ENCODE data around the gene TMEM259. TPM values are rescaled to one million over a fixed set of nuclear protein-coding genes. Genes with fewer than 3 reads are reported as not detected.

Gene TMEM259
- total and polyA plus RNA-seq, 9 of the 15 experiments (the other 6 are each of a cell fraction or from before 2014, with no cell fraction given) = 0.52 to 231 (median 63.6) TPM

GRCh38 chr19:1054102-1055027 is 33.4 kb upstream of the TMEM259 start:
- intact Hi-C loops (cut with micrococcal nuclease) = no loop called here
- no peak; the same call in 2 of the 3 replicates for ATAC-seq
- no peak overlapping the region for H3K4me2 ChIP-seq (ENCODE audit: insufficient read depth, low read length)
- no peak for FAIRE-seq
- peak overlapping the region in 1 of 2 experiments; percentile 41; a peak in 2 of 4 replicates for H3K9ac ChIP-seq (ENCODE audit: insufficient read depth in 1 of 2, low read depth in 2 of 2, low read length in 2 of 2)
- 90% methylated on average over 24 of the region's 28 CpGs for WGBS (ENCODE audit: insufficient coverage, low coverage, missing lambda C conversion rate)
- H2AFZ ChIP-seq (ENCODE audit: low read depth, low read length) = no peak overlapping the region
- peaks cover 0 to 45% of the 10 kb centered on the region in 2 experiments; a peak in 3 of 5 replicates for H3K4me1 ChIP-seq (replicated peaks in 1 of 2; ENCODE audit: control insufficient read depth in 2 of 2, insufficient read depth in 2 of 2, low read length in 2 of 2)
- peaks cover 80% of the 10 kb centered on the region for H3K36me3 ChIP-seq (ENCODE audit: control insufficient read depth, insufficient read depth, low read length)
- no peaks in the 10 kb centered on the region for H3K9me3 ChIP-seq (replicated peaks; ENCODE audit: control insufficient read depth, insufficient read depth, low read depth, low read length)
- POLR2A ChIA-PET = interaction anchor here (0.6 to 1.1 kb wide), 5 partner anchors 8 to 59 kb away, joined by 3 to 4 read pairs (median 4); no protein-coding TSS in a partner anchor
- no peaks in the 10 kb centered on the region for H3K9me1 ChIP-seq (ENCODE audit: control insufficient read depth, insufficient read depth, low read length)
- no peak for DNase-seq (ENCODE audit: extremely low read depth in 1 of 4, low spot score in 3 of 4)
- no peaks in the 10 kb centered on the region for H3K27me3 ChIP-seq (ENCODE audit: control insufficient read depth in 2 of 2, insufficient read depth in 2 of 2, low read length in 2 of 2)
- H3K79me2 ChIP-seq (ENCODE audit: control insufficient read depth, insufficient read depth, low read length) = no peaks in the 10 kb centered on the region
- H3K27ac ChIP-seq (ENCODE audit: extremely low read depth, low read depth, low read length) = no peak overlapping the region
- 0 out of 2 replicates have a peak, but pooled peaks cover 4% of the 10 kb centered on the region for H4K20me1 ChIP-seq (replicated peaks; ENCODE audit: control insufficient read depth, insufficient read depth, low read length)
- no peak overlapping the region for H3K4me3 ChIP-seq
- CTCF ChIA-PET (ENCODE audit: low intra/inter-chr PET ratio) = no interaction called here
- in situ Hi-C loops (cut with MboI) = no loop called here
- BruUV-seq (replicated peaks) = no TSS peak
- TF ChIP-seq HDAC8 (tag; IDR thresholded peaks at IDR 0.05) (no peak), DNMT1 (IDR thresholded peaks at IDR 0.05) (no peak), KDM5B (IDR thresholded peaks at IDR 0.05; ENCODE audit: insufficient replicate concordance, low read depth, low read length) (no peak), ZNF778 (CRISPR knock-in tag; IDR thresholded peaks at IDR 0.05) (no peak), ZZZ3 (IDR thresholded peaks at IDR 0.05) (no peak), ZNF398 (CRISPR knock-in tag; IDR thresholded peaks at IDR 0.05) (no peak), MAFK (IDR thresholded peaks at IDR 0.05; ENCODE audit: low read length) (no peak), DMBX1 (CRISPR knock-in tag; IDR thresholded peaks at IDR 0.05; ENCODE audit: borderline replicate concordance) (no peak), ZNF668 (CRISPR knock-in tag; IDR thresholded peaks at IDR 0.05) (no peak), NR2C2 (CRISPR knock-in tag; IDR thresholded peaks at IDR 0.05) (no peak), NR2C2 (tag; IDR thresholded peaks at IDR 0.05) (no peak), ZNF445 (CRISPR knock-in tag; IDR thresholded peaks at IDR 0.05; ENCODE audit: low read depth) (no peak), HDAC1 (IDR thresholded peaks at IDR 0.05) (no peak), SLC30A9 (CRISPR knock-in tag; IDR thresholded peaks at IDR 0.05) (no peak), KAT2B (IDR thresholded peaks at IDR 0.05; ENCODE audit: low read depth, low read length) (no peak), ARHGAP35 (IDR thresholded peaks at IDR 0.05; ENCODE audit: partially characterized antibody) (no peak), RBM25 (IDR thresholded peaks at IDR 0.05; ENCODE audit: low read depth, low read length, severe bottlenecking) (peak; percentile 89), KDM1A (IDR thresholded peaks at IDR 0.05) (peak; percentile 41 to 73; a peak in 2 of 4 replicates), PTBP1 (IDR thresholded peaks at IDR 0.05; ENCODE audit: low read depth, low read length) (peak; percentile 96), CAMTA2 (CRISPR knock-in tag; conservative IDR thresholded peaks at IDR 0.05) (no peak), POLR2G (IDR thresholded peaks at IDR 0.05; ENCODE audit: low read depth, low read length) (peak; percentile 12), SAFB2 (IDR thresholded peaks at IDR 0.05; ENCODE audit: borderline replicate concordance, low read depth, low read length, severe bottlenecking) (no peak)
